ENCODE data around the gene RAB30. TPM values are rescaled to one million over a fixed set of nuclear protein-coding genes. Genes with fewer than 3 reads are reported as not detected.
"Not testable (repeated sequence)": the region's sequence is repeated elsewhere in the genome, so short reads cannot be mapped to it uniquely, and the experiment has no call there.

RAB30 gene
- total and polyA plus RNA-seq, 2 donors = 12.0 to 34.2 TPM

GRCh38 chr11:82987997-82988396 lies 83.7 kb downstream of the RAB30 start:
- H3K4me3 ChIP-seq (ENCODE audit: low read depth, low read length) = no peak overlapping the region
- DNase-seq (ENCODE audit: extremely low spot score) = no peak
- no peaks in the 10 kb centered on the region for H3K4me1 ChIP-seq (ENCODE audit: insufficient read depth)
- H3K27ac ChIP-seq (ENCODE audit: low read depth) = no peak overlapping the region
- H3K36me3 ChIP-seq (ENCODE audit: insufficient read depth) = no peaks in the 10 kb centered on the region
- WGBS = 96% methylated on average over 2 of the region's 2 CpGs

DNA sequence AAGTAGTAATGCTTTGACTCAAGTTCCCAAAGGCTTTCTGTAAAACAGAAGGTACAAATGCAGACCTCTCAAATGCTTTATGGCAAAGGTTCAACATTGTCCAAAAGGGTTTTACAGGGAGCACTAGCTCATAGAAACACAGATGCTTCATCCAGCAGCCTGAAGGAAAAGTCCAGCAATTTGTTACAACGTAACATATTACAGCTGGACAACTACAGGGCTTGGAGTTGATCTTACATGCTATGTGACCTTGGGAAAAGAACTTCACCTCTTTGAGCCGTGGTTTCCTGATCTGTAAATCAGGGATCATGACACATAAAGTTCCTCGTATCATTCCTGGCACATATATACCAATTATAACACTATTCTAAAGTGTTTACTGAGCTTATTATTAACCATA lies 85.3 kb downstream of the RAB30 start:
- DNase-seq (ENCODE audit: extremely low spot score) = no peak
- no peak overlapping the region for H3K4me3 ChIP-seq (ENCODE audit: low read depth, low read length)
- H3K36me3 ChIP-seq (ENCODE audit: insufficient read depth) = peaks cover 3% of the 10 kb centered on the region
- no peaks in the 10 kb centered on the region for H3K4me1 ChIP-seq (ENCODE audit: insufficient read depth)
- 68% methylated on average over 3 of the region's 3 CpGs for WGBS
- H3K27ac ChIP-seq (ENCODE audit: low read depth) = no peak overlapping the region

DNA sequence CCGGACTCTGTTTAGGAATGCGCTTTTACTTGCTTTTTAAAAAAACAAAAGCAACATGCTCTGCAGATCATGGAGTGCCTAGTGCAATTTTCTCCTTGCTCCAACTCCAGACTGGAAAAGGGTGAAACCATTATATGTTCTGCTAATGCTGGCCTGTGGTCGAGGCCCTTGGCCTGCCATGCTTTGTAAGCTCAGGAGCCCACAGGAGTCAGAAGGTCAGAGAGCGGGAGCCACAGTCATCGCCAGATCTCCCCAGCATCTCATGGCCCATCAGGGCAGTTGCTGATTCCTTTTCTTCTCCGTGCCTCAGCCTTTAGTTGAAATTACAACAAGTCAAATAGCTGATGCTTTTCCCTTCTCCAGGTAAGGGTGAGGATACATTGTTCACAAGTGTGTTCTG lies 89.8 kb downstream of the RAB30 start:
- Histone ChIP-seq H3K27ac (ENCODE audit: low read depth) (no peak overlapping the region), H3K36me3 (ENCODE audit: insufficient read depth) (peaks cover 3% of the 10 kb centered on the region), H3K4me1 (ENCODE audit: insufficient read depth) (no peaks in the 10 kb centered on the region), H3K4me3 (ENCODE audit: low read depth, low read length) (no peak overlapping the region)
- DNase-seq (ENCODE audit: extremely low spot score) = no peak
- WGBS = 94% methylated on average over 6 of the region's 6 CpGs

- no peak for DNase-seq (ENCODE audit: extremely low spot score)
- H3K27ac ChIP-seq (ENCODE audit: low read depth) = no peak overlapping the region
- no peak overlapping the region for H3K4me3 ChIP-seq (ENCODE audit: low read depth, low read length)
- WGBS = 79% methylated on average over 4 of the region's 4 CpGs
- peaks cover 3% of the 10 kb centered on the region for H3K36me3 ChIP-seq (ENCODE audit: insufficient read depth)
- H3K4me1 ChIP-seq (ENCODE audit: insufficient read depth) = no peaks in the 10 kb centered on the region
These were observed 90.8 kb downstream of the RAB30 start for GRCh38 chr11:82980947-82981346.

DNA sequence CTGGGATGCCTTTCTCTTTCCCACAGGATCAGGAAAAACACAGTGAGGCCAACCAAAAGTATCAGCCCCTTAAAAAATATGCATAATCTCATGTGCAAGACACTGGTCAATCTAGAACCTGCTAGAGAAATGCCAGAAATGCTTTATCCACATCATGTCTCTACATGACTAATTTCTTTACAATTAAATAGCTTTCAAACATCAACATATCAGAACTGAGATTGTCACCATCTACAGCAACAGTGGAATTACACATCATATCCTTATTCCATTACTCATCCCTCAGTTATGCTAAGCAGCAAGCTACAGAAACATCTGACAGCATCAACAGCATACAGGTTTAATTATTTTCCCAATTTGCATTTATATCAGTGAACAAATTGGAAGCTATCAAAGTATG lies 91.4 kb downstream of the RAB30 start:
- no peak overlapping the region for H3K27ac ChIP-seq (ENCODE audit: low read depth)

DNA sequence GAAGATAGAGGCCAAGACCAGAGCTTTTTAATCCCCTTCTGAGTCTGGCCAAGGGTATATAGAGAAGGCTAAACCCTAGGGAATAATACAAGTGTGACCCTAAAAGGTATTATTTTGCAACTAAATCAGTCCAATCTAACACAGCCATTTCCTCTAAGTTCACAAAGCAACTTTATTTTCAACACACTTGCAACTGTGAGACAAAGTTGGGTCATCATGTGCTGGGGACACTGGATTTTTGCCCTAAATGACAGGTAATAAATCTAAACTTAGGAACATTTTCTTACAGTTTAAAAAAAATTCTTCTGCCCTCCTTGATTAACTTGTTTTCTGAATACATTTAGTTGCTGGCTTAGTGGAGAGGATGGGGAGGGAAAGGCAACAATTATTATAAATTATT lies 91.9 kb downstream of the RAB30 start:
- H3K4me3 ChIP-seq (ENCODE audit: low read depth, low read length) = no peak overlapping the region
- H3K27ac ChIP-seq (ENCODE audit: low read depth) = no peak overlapping the region
- H3K36me3 ChIP-seq (ENCODE audit: insufficient read depth) = peaks cover 3% of the 10 kb centered on the region
- no peaks in the 10 kb centered on the region for H3K4me1 ChIP-seq (ENCODE audit: insufficient read depth)
- no peak for DNase-seq (ENCODE audit: extremely low spot score)

More for the DNA sequence above, 91.4 kb downstream of the RAB30 start:
- Histone ChIP-seq H3K36me3 (ENCODE audit: insufficient read depth) (peaks cover 3% of the 10 kb centered on the region), H3K4me1 (ENCODE audit: insufficient read depth) (no peaks in the 10 kb centered on the region), H3K4me3 (ENCODE audit: low read depth, low read length) (no peak overlapping the region)
- no peak for DNase-seq (ENCODE audit: extremely low spot score)

DNA sequence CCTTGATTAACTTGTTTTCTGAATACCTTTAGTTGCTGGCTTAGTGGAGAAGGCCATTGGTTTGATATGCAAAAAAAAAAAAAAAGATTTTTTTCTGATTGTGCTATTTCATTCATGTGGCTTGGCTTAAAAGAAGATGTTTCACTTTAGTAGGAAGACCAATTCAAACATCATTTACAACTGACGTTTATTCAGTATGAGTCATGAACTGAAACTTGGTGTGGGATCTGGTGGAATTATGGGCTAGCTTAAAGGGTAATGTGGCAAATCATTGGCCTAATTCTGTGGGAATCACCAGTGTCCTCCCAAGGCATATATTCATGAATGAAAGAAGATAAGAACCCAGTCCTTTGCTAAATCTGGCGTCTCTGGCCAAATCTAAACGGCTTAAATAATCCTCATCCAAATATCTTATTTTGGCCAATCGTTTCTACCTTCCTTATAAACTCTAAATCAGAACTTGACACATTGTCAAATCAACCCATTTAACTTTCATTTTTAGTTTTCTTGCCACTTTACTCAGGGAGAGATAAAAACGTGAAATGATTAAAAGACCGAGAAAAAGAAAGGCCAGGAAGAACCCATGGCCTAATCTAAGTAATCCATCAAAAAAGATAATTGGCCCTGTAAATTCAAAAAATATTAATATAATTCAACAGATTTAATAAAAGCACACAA lies 93.1 kb downstream of the RAB30 start:
- Histone ChIP-seq H3K27ac (ENCODE audit: low read depth) (no peak overlapping the region), H3K36me3 (ENCODE audit: insufficient read depth) (peaks cover 3% of the 10 kb centered on the region), H3K4me3 (ENCODE audit: low read depth, low read length) (no peak overlapping the region), H3K4me1 (ENCODE audit: insufficient read depth) (no peaks in the 10 kb centered on the region)
- no peak for DNase-seq (ENCODE audit: extremely low spot score)
- 83% methylated on average over 6 of the region's 6 CpGs for WGBS

- Histone ChIP-seq H3K36me3 (ENCODE audit: insufficient read depth) (peaks cover 1% of the 10 kb centered on the region), H3K27ac (ENCODE audit: low read depth) (no peak overlapping the region), H3K4me3 (ENCODE audit: low read depth, low read length) (no peak overlapping the region), H3K4me1 (ENCODE audit: insufficient read depth) (no peaks in the 10 kb centered on the region)
- DNase-seq (ENCODE audit: extremely low spot score) = no peak
These were observed 94.9 kb downstream of the RAB30 start for GRCh38 chr11:82976786-82977185.

DNA sequence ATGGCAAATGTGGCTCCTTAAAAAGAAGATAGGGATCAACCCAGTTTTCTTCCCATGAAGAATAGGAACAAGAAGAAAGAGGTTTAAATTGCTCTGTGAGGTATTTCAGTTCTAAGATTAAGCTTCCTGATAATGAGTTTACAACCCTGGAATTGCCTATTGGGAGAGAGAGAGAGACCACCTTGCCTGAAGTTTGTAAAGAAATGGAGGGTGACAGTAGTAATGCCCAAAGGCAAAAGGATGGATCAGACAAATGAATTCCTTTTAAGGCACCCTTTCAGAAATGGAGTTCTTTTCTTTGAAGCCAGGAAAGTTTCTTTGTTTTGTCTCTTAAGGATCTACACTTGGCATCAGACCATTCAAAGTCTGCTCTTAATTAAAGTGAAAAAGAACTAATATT lies 95.8 kb downstream of the RAB30 start:
- DNase-seq (ENCODE audit: extremely low spot score) = no peak
- no peaks in the 10 kb centered on the region for H3K4me1 ChIP-seq (ENCODE audit: insufficient read depth)
- H3K36me3 ChIP-seq (ENCODE audit: insufficient read depth) = no peaks in the 10 kb centered on the region
- H3K4me3 ChIP-seq (ENCODE audit: low read depth, low read length) = no peak overlapping the region
- H3K27ac ChIP-seq (ENCODE audit: low read depth) = no peak overlapping the region

DNA sequence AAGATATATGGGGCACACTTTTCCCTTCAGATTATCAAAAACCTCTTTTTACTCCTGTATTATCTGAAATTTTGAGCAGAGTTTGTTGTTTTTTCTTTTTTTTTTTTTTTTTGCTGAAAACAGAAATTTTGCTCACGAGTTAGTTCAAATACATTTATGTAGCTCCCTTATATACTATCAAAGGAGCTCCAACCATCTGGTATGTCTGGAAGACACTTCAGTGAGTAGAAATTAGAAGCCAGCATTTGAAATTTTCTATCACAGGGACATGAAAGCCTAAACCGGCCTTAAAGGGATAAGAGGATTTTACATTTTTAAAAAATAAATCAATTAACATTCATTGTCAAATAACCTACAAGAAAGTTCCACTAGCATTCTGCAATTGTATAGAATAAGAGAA lies 96.8 kb downstream of the RAB30 start:
- no peak for DNase-seq (ENCODE audit: extremely low spot score)
- no peaks in the 10 kb centered on the region for H3K36me3 ChIP-seq (ENCODE audit: insufficient read depth)
- no peaks in the 10 kb centered on the region for H3K4me1 ChIP-seq (ENCODE audit: insufficient read depth)
- H3K27ac ChIP-seq (ENCODE audit: low read depth) = no peak overlapping the region
- no peak overlapping the region for H3K4me3 ChIP-seq (ENCODE audit: low read depth, low read length)
- WGBS = 54% methylated on average over 2 of the region's 2 CpGs

- 97% methylated on average over 2 of the region's 2 CpGs for WGBS
- DNase-seq (ENCODE audit: extremely low spot score) = no peak
- Histone ChIP-seq H3K4me3 (ENCODE audit: low read depth, low read length) (no peak overlapping the region), H3K36me3 (ENCODE audit: insufficient read depth) (no peaks in the 10 kb centered on the region), H3K27ac (ENCODE audit: low read depth) (no peak overlapping the region), H3K4me1 (ENCODE audit: insufficient read depth) (no peaks in the 10 kb centered on the region)
These were observed 97.6 kb downstream of the RAB30 start for GRCh38 chr11:82974135-82974534.

GRCh38 chr11:82972103-82972502 lies 99.6 kb downstream of the RAB30 start:
- WGBS = 73% methylated on average over 1 of the region's 1 CpG
- DNase-seq (ENCODE audit: extremely low spot score) = no peak
- H3K36me3 ChIP-seq (ENCODE audit: insufficient read depth) = no peaks in the 10 kb centered on the region
- H3K4me1 ChIP-seq (ENCODE audit: insufficient read depth) = no peaks in the 10 kb centered on the region
- H3K4me3 ChIP-seq (ENCODE audit: low read depth, low read length) = no peak overlapping the region
- no peak overlapping the region for H3K27ac ChIP-seq (ENCODE audit: low read depth)

DNA sequence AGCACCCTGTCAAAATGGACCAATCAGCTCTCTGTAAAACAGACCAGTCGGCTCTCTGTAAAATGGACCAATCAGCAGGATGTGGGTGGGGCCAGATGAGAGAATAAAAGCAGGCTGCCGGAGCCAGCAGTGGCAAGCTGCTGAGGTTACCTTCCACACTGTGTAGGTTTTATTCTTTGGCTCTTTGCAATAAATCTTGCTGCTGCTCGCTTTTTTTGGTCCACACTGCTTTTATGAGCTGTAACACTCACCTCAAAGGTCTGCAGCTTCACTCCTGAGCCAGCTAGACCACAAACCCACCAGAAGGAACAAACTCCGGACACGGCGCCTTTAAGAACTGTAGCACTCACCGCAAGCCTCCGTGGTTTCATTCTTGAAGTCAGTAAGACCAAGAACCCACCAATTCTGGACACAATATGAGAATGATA lies 100.2 kb downstream of the RAB30 start:
- not testable (repeated sequence) for DNase-seq (ENCODE audit: extremely low spot score); H3K27ac ChIP-seq (ENCODE audit: low read depth); H3K4me1 ChIP-seq (ENCODE audit: insufficient read depth); H3K4me3 ChIP-seq (ENCODE audit: low read depth, low read length); H3K36me3 ChIP-seq (ENCODE audit: insufficient read depth)
- WGBS = 82% methylated on average over 8 of the region's 8 CpGs

DNA sequence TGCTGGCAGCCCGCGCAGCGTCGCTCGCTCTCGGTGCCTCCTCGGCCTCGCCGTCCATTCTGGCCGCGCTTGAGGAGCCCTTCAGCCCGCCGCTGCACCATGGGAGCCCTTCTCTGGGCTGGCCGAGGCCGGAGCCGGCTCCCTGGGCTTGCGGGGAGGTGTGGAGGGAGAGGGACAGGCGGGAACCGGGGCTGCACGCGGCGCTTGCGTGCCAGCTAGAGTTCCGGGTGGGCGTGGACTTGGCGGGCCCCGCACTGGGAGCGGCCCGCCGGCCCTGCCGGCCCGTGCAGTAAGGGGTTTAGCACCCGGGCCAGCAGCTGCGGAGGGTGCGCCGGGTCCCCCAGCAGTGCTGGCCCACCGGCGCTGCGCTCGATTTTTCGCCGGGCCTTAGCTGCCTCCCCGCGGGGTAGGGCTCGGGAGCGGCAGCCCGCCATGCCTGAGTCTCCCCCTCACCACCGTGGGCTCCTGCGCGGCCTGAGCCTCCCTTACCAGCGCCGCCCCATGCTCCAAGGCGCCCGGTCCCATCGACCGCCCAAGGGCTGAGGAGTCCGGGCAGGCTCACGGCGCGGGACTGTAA lies 101.1 kb downstream of the RAB30 start:
- 90% methylated on average over 60 of the region's 60 CpGs for WGBS
- H3K4me1 ChIP-seq (ENCODE audit: insufficient read depth); H3K36me3 ChIP-seq (ENCODE audit: insufficient read depth); H3K27ac ChIP-seq (ENCODE audit: low read depth); H3K4me3 ChIP-seq (ENCODE audit: low read depth, low read length); DNase-seq (ENCODE audit: extremely low spot score): not testable (repeated sequence)

DNA sequence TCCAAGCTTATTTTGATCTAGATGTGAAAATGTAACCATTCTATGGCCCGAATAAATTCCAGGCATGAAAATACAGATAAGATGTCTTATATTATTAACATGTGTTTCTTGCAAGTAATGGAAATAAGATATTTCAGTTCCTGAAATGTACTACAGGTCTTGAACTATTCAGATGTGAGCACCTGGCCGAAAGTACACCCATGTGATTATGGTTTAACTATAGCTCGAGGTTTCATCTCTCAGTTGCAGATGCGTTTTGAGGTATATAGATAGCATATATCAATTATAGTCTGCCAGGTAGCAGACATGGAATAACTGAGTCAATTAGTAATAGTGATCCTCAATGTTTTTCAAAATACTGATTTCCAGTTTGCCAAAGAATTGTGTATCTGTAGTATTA lies 101.9 kb downstream of the RAB30 start:
- Histone ChIP-seq H3K36me3 (ENCODE audit: insufficient read depth) (no peaks in the 10 kb centered on the region), H3K4me3 (ENCODE audit: low read depth, low read length) (no peak overlapping the region), H3K27ac (ENCODE audit: low read depth) (no peak overlapping the region), H3K4me1 (ENCODE audit: insufficient read depth) (no peaks in the 10 kb centered on the region)
- DNase-seq (ENCODE audit: extremely low spot score) = no peak
- 88% methylated on average over 4 of the region's 4 CpGs for WGBS

All from urinary bladder (tissue), 4 donors.